Effector CD4-positive, alpha-beta T cell (primary cell): ENCODE data around the gene UBE2Q1.

Source experiments
- DNase-seq: peaks from one replicate; pipeline ENCODE4 v3.0.0-alpha.2; 2020

The UBE2Q1 gene

DNA sequence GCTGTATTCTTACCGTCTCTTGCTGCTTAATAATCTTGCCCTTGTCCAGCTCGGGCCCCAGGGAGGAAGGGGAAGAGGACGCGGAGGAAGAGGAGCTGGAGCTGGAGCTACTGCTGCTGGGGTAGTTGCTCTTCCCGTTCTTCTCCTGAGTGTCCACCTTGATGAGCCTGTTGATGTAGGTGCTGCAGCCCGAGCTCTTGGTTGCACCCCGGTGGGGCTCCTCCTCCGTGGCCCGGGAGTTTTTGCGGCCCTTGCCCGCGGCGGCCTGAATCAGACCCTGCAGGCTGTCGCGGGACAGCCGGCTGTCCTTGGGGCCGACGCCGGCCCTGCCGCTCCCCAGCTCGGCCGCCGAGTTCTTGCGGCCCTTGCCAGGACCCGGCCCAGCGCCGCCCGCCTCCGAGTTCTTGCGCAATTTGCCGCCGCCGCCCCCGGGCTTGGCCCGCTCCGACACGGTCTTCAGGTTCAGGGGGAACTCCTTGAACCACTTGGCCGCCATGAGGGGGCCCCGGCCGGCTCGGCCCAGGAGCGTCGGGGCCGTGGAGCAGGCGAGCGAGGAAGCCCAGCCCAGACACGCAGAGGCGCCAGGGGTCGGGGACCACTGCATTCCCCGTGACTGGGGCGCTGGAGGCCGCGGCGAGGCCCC is 56.9 kb downstream of the UBE2Q1 start:
- DNase-seq: no peak

DNA sequence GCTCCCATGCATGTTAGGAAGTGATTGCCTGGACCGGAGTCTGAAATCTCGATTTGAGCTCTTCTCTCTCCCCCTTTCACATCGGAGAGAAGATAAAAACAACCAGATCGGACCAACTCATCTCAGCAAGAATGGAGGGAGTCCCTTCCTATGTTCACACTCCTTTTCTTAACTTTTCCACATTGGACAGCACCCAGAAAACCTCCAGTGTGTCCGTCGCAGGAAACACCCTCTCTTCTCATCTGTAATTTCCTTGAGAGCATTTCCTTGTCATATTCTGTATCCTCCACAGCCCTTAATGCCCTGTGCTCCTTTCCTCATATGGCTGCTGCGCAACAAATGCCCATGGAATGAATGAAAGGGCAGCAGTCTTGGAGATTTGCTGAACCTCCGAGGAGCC is 57.9 kb downstream of the UBE2Q1 start:
- no peak for DNase-seq

DNA sequence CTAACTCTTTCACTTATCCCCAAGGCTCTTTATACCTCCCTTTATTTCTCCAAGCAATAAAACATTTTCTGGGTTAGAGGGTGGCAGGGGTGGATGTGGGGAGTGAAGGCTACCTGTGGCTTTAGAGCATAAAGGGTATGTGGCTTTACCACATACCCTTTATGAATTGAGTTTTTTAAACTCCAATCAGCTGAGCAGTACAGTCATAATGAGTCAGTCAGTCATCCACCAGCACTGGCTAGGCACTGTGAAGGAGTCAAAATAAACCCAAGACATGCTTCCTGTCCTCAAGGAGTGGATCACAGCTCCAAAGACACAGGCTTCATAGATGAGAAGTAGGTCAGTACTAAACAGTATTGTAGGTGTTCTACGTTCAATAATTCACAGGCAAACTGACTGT is 59.0 kb downstream of the UBE2Q1 start:
- DNase-seq: no peak
